K562 (cell line): ENCODE results near the gene MTF1. TPM values are rescaled to one million over a fixed set of nuclear protein-coding genes. Genes with fewer than 3 reads are reported as not detected.
A peak's percentile ranks its signal among the peaks of the same experiment; 100 is the strongest.

ENCODE experiments used
- BMI1 ChIP-seq: fragments of 150-350 bp; IDR thresholded peaks from 2 replicates; pipeline ENCODE4 v1.6.1; 2014; ENCODE audit warnings: low read length
- CBFA2T2 ChIP-seq: fragments of 450-650 bp; conservative IDR thresholded peaks from 2 replicates; pipeline ENCODE4 v1.6.1; 2017; ENCODE audit warnings: mild to moderate bottlenecking
- CBFA2T3 ChIP-seq: fragments of 450-650 bp; IDR thresholded peaks from 2 replicates; pipeline ENCODE4 v1.6.1; 2017
- ESRRA ChIP-seq: fragments of 450-650 bp; IDR thresholded peaks from 2 replicates; pipeline ENCODE4 v1.6.1; 2014; ENCODE audit warnings: low read depth, mild to moderate bottlenecking, moderate library complexity, borderline replicate concordance
- HNRNPL ChIP-seq: fragments of 200-400 bp; formaldehyde crosslinking; IDR thresholded peaks from 2 replicates; pipeline ENCODE4 v1.6.1; 2017; ENCODE audit warnings: low read depth, mild to moderate bottlenecking, low read length
- NFE2L1 ChIP-seq: fragments of 450-650 bp; IDR thresholded peaks from 2 replicates; pipeline ENCODE4 v1.6.1; 2016; ENCODE audit warnings: missing genetic modification characterization, low read depth, mild to moderate bottlenecking, missing compliant biosample characterization, moderate library complexity, borderline replicate concordance
- NR2C2 ChIP-seq, 2 experiments: fragments of 200-800 bp in 1 of 2; sonication (Bioruptor generic) in 1 of 2; sonication (generic) in 1 of 2; formaldehyde crosslinking in 1 of 2; IDR thresholded peaks; 2 replicates each; pipeline versions ENCODE4 v1.6.1 to v1.8.0; 2016 to 2022; ENCODE audit warnings: mild to moderate bottlenecking in 1 of 2, missing compliant biosample characterization in 1 of 2, missing genetic modification characterization in 1 of 2, missing genetic modification reagents in 1 of 2
- PHB ChIP-seq: fragments of 250-450 bp; sonication (Bioruptor Pico); IDR thresholded peaks from 2 replicates; pipeline ENCODE4 v1.5.0; 2021
- RFX1 ChIP-seq: fragments of 450-650 bp; IDR thresholded peaks from 2 replicates; pipeline ENCODE4 v1.6.1; 2016; ENCODE audit warnings: mild to moderate bottlenecking, moderate library complexity
- SREBF1 ChIP-seq: fragments of 150-350 bp; IDR thresholded peaks from 2 replicates; pipeline ENCODE4 v1.6.1; 2014; ENCODE audit warnings: antibody characterized with exemption, low read depth, low read length, borderline replicate concordance
- STAT6 ChIP-seq: sonication (generic); formaldehyde crosslinking; IDR thresholded peaks from 2 replicates; pipeline ENCODE4 v1.8.1; 2023; ENCODE audit warnings: mild to moderate bottlenecking, missing genetic modification reagents
- TEAD2 ChIP-seq: fragments of 450-650 bp; IDR thresholded peaks from 2 replicates; pipeline ENCODE4 v1.6.1; 2016; ENCODE audit warnings: missing genetic modification characterization, control low read depth, missing compliant biosample characterization
- THRA ChIP-seq: fragments of 450-650 bp; IDR thresholded peaks from 2 replicates; pipeline ENCODE4 v1.6.1; 2017; ENCODE audit warnings: mild to moderate bottlenecking, moderate library complexity
- ZBTB2 ChIP-seq: fragments of 450-650 bp; IDR thresholded peaks from 2 replicates; pipeline ENCODE4 v1.6.1; 2016; ENCODE audit warnings: antibody characterized with exemption
- ZNF507 ChIP-seq: conservative IDR thresholded peaks from 2 replicates; pipeline ENCODE4 v1.6.1; 2017; ENCODE audit warnings: missing genetic modification characterization, missing compliant biosample characterization
- polyA plus RNA-seq, 8 experiments: library from polyadenylated mRNA; depleted of rRNA in 4 of 8; stranded (reverse) in 5 of 8; unstranded in 3 of 8; fragments of >200 nt; fragmentation: Nextera tagmentation in 2 of 8; fragmentation: Illumina TruSeq in 1 of 8; extraction: Ambion mirVana in 2 of 8; extraction: Trizol in 1 of 8; gene quantifications; 2 replicates each; pipeline versions ENCODE4 v1.2.1 to v1.2.3, GENCODE V29; 2011 to 2014; ENCODE audit warnings: inconsistent platforms in 1 of 8, missing spikeins in 1 of 8
- total RNA-seq, 7 experiments: library from RNA; depleted of rRNA in 6 of 7; stranded (reverse); fragments of >200 nt in 6 of 7; fragmentation: Illumina TruSeq in 2 of 7; extraction: Trizol in 2 of 7; gene quantifications; 2 replicates each; pipeline versions ENCODE4 v1.2.1 to v1.2.3, GENCODE V29; 2011 to 2021; ENCODE audit warnings: low replicate concordance in 1 of 7
- TF ChIP-seq, protein P1 (sequence below): fragments of 250-450 bp; sonication (Bioruptor Pico); IDR thresholded peaks from 2 replicates; pipeline ENCODE4 v1.9.0; 2021; ENCODE audit warnings: mild to moderate bottlenecking
- TF ChIP-seq, protein P2 (sequence below): sonication (generic); formaldehyde crosslinking; IDR thresholded peaks from 2 replicates; pipeline ENCODE4 v1.8.1; 2023; ENCODE audit warnings: missing genetic modification reagents, mild to moderate bottlenecking, borderline replicate concordance

The MTF1 gene
- total and polyA plus RNA-seq, 9 of the 15 experiments (the other 6 are each of a cell fraction or from before 2014, with no cell fraction given), result 1.1 to 12.2 (median 4.3) TPM

GRCh38 chr1:37795340-37796125 lies 63.9 kb downstream of the MTF1 start (continued):
- TF ChIP-seq, protein P1, sequence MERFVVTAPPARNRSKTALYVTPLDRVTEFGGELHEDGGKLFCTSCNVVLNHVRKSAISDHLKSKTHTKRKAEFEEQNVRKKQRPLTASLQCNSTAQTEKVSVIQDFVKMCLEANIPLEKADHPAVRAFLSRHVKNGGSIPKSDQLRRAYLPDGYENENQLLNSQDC (CRISPR knock-in tag), result no peak
- TF ChIP-seq PHB (CRISPR knock-in tag) (no peak), ZNF507 (tag) (no peak), NR2C2 (CRISPR knock-in tag; IDR thresholded peaks at IDR 0.05) (peak; percentile 72; the same call in 1 of the 2 replicates), NR2C2 (tag; IDR thresholded peaks at IDR 0.05) (peak; percentile 40; the same call in 1 of the 2 replicates), SREBF1 (no peak), ESRRA (no peak), BMI1 (no peak), HNRNPL (no peak), STAT6 (CRISPR knock-in tag) (no peak), ZBTB2 (no peak), RFX1 (no peak), THRA (no peak), CBFA2T2 (no peak), NFE2L1 (tag) (no peak), CBFA2T3 (no peak), TEAD2 (no peak)
- TF ChIP-seq, protein P2, sequence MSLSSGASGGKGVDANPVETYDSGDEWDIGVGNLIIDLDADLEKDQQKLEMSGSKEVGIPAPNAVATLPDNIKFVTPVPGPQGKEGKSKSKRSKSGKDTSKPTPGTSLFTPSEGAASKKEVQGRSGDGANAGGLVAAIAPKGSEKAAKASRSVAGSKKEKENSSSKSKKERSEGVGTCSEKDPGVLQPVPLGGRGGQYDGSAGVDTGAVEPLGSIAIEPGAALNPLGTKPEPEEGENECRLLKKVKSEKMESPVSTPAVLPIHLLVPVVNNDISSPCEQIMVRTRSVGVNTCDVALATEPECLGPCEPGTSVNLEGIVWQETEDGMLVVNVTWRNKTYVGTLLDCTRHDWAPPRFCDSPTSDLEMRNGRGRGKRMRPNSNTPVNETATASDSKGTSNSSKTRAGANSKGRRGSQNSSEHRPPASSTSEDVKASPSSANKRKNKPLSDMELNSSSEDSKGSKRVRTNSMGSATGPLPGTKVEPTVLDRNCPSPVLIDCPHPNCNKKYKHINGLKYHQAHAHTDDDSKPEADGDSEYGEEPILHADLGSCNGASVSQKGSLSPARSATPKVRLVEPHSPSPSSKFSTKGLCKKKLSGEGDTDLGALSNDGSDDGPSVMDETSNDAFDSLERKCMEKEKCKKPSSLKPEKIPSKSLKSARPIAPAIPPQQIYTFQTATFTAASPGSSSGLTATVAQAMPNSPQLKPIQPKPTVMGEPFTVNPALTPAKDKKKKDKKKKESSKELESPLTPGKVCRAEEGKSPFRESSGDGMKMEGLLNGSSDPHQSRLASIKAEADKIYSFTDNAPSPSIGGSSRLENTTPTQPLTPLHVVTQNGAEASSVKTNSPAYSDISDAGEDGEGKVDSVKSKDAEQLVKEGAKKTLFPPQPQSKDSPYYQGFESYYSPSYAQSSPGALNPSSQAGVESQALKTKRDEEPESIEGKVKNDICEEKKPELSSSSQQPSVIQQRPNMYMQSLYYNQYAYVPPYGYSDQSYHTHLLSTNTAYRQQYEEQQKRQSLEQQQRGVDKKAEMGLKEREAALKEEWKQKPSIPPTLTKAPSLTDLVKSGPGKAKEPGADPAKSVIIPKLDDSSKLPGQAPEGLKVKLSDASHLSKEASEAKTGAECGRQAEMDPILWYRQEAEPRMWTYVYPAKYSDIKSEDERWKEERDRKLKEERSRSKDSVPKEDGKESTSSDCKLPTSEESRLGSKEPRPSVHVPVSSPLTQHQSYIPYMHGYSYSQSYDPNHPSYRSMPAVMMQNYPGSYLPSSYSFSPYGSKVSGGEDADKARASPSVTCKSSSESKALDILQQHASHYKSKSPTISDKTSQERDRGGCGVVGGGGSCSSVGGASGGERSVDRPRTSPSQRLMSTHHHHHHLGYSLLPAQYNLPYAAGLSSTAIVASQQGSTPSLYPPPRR, result 0 out of 2 replicates have a peak, but pooled peaks have one; percentile 16
